Fibroblast of skin of scalp (primary cell): ENCODE data around the gene UQCR11.

Experiments
- DNase-seq: peaks from one replicate; pipeline ENCODE4 v3.0.0-alpha.2; 2013

UQCR11 gene

DNA sequence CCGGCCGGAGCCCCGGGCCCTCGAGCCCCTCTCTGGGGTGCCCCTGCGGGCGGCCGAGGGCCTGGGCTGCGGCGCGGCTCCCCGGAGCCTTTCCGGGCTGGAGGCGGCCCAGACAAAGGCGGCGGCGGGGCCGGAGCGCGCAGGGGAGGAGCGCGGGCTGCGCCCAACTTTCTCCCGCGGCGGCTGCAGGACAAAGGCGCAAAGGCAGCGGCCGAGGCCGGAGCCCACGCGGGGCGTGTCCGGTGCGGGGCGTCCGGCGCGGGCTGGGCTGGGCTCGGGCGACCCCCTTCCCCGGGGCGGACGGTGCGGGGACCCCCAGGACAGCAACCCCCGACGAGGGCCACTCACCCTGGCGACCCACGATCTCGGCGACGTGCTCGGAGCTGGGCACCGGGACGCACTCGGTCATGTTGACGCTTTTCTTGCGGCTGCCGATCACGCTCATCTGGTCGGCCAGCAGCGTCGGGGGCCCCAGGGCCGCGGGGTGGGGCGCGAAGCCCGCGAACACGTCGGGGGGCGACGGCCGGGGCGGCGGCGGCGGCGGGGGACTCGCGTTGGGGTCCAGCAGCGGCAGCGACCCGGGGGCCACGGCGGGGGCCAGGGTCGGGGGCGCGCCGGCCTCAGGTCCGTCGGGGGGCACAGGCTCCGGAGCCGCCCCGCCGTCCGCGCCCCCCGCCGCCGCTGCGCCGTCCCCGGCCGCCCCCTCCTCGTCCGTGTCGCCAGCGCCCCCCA lies 38.0 kb downstream of the UQCR11 start:
- no peak for DNase-seq

DNA sequence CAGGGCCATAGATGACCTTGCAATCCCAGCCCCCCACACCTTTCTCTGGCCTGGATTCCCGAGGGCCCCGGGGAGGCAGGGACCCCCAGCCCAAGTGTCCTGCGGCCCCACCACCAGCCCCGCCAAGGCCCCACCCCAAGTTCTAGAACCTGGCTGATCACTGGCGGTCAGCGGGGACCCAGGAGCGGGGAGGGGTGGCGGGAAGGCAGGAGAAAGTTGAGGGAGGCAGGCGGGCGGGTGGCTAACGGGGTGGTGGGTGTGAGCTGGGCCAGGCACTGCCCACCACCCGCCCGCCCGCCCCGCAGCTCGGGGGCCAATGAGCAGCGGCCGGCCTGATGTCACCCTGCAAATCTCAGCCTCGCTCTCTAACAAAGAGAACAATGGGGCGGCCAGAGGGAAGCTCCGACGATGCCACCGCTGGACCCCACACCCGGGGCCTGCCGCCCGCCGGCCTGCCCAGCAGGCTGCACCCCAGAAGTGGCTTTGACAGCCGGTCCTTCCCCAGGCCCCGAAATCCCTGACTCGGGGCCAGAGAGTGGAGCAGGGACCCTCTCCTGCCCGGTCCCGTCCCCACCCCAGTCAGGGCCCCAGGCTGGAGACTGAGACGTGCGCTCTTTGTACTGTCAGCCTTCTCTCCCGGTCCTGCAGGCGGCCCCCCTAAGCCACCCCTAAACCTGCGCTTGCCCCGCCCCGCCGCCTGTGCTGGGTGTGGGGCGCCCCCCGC lies 38.7 kb downstream of the UQCR11 start:
- peak; percentile 85 for DNase-seq

DNA sequence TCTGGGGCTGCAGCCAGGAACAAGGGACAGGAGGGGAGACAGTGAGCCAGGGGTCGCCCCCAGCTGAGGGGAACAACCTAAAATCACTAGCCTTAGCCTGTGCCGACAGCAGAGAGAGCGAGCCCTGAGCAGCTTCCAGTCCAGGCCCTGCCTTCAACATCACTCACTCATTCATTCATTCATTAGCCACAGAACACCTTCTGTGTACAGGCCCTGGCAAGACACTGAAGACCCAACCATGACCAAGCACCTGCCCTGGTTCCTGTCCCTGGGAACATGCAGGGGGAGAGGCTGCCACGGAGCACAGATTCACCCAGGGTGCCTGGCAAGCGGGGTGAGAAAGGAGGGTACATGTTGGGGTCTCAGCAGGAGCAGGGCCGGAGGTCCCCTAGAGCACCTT lies 42.0 kb downstream of the UQCR11 start:
- no peak for DNase-seq

DNA sequence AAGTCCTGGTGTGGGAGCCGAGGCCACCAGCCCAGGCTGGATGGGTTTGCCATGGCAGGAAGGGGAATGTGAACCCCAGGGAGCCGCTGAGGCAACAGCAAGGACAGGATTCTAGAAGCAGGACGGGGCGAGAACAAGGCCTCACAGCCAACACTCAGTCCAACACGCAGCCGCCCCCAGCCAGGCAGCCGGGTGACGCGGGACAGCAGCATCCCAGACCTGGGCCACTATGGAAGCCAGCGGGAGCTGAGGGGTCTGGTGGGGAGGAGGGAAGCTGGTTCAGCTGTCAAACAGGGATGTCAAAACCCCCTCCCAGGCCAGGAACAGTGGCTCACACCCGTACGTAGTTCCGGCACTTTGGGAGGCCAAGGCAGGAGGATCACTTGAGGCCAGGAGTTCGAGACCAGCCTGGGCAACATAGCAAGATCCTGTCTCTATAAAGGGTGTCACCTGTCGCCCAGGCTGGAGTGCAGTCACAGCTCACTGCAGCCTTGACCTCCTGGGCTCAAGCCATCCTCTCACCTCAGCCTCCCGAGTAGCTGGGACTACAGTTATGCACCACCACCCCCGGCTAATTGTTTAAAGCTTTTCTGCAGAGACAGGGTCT lies 43.9 kb downstream of the UQCR11 start:
- no peak for DNase-seq

DNA sequence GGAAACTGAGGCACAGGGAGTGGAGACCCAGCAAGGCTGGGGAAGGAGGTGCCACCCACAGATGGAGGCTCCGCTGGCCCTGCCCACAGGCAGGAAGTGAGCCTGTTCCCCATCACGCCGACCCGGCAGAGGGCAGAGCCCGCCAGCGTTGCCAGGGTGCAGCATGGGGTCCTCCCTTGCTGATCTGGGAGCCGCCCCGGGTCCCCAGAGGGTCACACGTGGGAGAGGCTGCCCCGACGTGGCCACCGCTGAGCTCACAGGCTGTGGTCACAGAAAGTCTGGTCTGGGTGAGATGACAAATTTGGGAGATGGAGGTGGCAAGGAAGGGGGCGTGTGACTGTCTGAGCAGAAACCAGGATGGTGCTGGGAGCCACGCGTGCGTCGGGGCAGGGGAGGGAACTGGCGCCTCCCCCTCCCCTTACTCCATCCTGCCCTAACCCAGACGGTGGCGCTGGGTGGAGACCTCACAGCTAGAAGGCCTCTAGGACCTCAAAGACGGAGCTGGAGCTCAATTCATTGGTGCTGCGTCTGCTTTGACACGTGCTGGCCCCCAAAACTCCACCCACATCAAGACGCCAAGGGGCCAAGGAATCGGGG lies 44.9 kb downstream of the UQCR11 start:
- no peak for DNase-seq

DNA sequence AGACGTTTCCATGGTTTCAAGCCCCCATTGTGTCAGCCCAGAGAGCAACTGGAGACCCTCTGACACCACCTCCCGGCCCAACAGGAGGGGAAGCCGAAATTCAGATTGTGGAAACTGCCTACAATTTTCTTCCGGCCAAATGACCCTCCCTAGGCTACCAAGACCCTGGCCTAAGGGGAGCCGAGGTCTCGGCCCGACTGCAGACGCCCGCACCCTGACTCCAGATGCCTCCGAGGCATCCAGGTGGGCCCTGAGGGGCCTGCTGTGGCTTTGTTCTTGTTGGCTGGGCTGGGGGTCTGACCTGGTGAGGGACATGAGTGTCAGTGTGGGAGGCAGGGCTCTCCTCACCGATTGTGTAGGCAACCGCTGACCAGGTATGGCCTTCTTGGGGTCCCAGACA lies 46.7 kb downstream of the UQCR11 start:
- no peak for DNase-seq

DNA sequence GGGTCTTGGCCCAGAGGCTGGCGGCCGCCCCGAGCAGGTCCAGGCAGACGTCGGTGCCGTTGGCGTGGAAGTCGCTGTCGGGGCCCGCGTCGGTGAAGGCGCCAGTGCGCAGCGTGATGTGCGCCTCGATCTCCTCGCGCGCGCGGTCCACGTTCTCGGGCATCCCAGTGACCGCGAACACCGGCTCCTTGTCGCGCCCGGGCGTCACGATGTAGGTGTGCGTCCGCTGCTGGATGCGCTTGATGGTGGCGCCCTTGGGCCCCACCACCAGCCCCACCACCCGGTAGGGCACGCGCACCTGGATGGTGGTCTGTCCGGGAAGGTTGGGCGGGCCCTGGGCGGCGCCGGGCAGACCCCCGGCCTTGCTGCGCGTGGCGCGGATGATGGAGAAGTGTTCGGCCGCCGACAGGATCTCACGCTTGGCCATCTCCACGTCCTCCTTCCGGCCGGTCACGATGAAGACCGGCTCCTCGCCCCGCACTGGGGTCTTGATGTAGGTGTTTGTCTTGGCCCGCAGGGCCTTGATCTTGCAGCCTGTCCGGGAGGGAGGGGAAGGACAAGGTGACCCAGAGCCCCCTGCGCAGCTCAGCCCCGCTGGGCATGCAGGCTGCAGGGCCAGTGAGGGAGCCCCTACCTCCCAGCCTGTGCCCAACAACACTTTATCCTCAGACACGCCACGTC lies 48.7 kb downstream of the UQCR11 start:
- no peak for DNase-seq

DNA sequence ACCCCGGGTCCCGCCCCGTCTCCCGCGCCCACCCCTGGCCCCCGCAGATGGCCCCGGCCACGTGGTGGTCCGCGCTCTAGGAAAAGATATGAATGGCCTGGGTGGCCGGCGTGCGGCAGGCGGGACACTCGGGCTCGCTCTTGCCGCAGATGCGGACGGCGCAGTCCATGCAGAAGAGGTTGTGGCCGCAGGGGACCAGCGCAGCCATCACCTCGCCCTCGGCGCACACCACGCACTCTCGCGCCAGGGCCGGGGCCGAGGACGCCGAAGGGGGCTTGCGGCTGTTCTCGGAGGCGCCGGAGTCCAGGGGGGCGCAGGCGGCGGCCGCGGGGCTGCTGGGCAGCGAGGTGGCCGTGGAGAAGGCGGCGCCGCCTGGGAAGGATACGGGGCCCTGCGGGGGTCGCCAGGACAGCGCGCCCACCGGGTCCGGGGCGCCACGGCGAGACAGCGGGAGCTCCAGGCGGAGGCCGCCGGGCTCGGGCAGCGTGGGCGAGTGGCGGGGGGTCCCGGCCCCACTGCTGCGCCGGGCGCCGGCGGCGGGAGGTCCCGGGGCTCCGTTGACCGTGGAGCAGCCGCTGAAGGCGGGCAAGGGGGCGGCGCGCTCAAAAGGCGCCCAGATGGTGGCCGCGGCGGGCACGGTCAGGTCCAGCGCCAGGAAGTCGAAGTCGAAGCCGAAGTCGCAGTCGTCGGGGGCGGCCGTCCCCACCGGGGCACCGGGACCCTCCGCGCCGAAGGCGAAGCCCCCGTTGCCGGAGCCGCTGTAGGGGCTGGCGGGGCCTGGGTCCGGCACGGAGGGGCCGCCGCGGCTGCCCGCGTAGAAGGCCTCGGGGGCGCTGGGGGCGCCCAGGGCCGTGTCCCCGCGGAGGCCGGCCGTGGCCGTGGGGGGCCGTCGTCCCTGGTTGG lies 49.5 kb downstream of the UQCR11 start:
- no peak for DNase-seq

DNA sequence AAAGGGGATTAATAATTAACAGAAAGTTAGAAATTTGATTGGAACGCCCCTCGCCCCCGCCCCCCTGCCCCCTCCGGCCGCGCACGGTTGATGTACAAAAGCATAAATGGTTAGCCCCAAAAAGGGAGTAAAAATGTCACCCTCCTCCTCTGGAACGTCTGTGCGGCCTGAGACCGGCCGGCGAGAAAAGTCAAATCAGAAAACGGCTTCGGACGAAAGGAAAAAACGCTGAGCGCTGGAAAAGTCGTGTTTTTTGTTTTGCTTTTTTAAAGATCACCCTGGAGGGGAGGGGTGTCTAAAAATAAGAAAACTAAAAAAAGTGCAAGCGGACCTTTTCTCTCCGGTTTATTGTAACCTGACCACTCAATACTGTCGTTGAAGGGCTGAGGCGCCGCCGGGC lies 50.3 kb downstream of the UQCR11 start:
- no peak for DNase-seq

DNA sequence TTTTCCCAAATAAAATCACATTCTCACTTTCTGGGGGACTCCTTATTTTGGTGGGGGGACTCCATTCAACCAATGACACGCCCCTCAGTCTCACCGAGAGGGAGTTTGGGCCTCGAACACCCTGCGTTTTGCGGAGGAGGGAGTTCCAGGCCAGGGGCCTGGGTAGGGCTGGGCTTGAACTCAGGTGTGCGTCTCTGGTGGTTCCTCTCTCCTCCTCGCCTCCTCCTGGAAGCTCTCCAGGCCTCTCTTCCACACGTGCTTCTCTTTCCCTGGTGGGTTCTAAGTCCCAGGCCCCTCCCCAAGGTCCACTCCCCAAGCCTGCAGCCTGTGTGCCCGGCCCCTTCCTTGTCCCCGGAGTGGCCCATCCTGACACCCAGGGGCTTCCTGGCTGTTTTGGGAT lies 51.8 kb downstream of the UQCR11 start:
- no peak for DNase-seq

DNA sequence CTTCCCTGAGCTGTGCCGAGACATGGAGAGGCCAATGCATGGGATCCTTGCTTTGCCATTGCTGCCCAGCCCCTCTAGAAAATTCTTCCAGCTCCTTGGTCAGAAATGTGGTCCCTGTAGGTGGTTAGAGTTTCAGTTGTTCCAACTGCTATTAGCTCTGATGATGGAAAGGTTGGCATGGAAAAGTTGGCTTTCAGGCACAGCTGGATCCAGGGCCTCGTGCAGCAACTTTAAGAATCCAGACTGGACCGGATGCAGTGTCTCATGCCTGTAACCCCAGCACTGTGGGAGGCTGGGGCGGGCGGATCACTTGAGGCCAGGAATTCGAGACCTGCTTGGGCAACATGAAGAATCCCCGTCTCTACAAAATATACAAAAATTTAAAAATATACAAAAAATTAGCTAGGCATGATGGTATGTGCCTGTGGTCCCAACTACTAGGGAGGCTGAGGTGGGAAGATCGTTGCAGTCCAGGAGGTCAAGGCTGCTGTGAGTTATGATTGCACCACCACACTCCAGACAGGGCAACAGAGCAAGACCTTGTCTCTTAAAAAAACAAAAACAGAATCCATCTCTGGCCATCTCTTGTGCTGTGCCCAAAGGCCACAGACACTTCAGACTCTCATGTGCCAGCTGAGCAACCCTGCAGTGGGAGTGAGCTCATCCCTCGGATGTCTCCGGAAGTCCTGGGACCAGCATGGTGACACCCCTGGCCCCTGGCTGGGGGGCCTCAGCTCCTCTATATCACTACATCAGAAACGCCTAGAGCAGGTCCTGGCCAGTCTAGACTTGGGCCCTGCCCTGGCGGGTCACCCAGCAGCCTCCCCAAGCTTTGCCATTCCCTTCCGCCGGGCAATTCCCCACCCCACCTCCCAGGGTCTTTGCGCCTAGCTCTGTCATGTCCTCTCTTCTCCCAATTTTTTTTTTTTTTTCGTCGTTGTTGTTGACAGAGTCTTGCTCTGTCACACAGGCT lies 53.9 kb downstream of the UQCR11 start:
- no peak for DNase-seq

DNA sequence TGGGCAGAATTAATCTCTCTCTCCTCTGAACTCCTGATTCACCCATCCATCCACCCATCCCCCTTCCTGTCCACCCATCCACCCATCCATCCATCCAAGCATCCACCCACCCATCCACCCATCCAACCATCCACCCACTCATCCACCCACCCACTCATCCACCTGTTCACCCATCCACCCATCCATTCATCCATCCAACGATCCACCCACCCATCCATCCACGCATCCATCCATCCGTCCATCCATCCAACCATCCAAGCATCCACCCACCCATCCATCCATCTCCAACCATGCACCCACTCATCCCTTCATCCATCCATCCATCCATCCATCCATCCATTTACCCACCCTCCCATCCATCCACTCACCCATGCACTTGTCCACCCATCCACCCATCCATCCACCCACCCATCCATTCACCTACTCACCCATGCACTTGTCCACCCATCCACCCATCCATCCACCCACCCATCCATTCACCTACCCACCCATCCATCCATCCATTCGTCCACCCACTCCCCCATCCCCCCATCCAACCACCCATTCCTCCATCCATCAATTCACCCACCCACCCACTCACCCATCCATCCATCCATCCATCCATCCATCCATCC lies 55.8 kb downstream of the UQCR11 start:
- no peak for DNase-seq
